Adrenal gland (tissue), 5 donors: ENCODE results near the gene ANXA10.

ENCODE experiments used
- CTCF ChIP-seq, 6 experiments: fragments of 450-650 bp in 4 of 6; fragments of 200-600 bp in 2 of 6; sonication (generic) in 1 of 6; IDR thresholded peaks; 1 replicate in 5 of 6; 2 replicates in 1 of 6; pipeline versions ENCODE4 v1.5.1 to v1.8.0; 2016 to 2021; ENCODE audit warnings: antibody characterized with exemption in 6 of 6, mild to moderate bottlenecking in 2 of 6, moderate library complexity in 1 of 6
- POLR2A ChIP-seq, 2 donors: fragments of 450-650 bp; IDR thresholded peaks; one replicate each; pipeline ENCODE4 v1.6.1; 2017; ENCODE audit warnings: antibody characterized with exemption in 2 of 2, mild to moderate bottlenecking in 2 of 2, moderate library complexity in 1 of 2
- donor health status: DM: no; HTN: no; CAD: no.

GRCh38 chr4:168141733-168142132 lies 49.4 kb downstream of the ANXA10 start:
- TF ChIP-seq CTCF (IDR thresholded peaks at IDR 0.05) (no peak), POLR2A (IDR thresholded peaks at IDR 0.05) (no peak)
